B cell (primary cell): Measurements from ENCODE around the gene PTEN. TPM values are rescaled to one million over a fixed set of nuclear protein-coding genes. Genes with fewer than 3 reads are reported as not detected.

Source experiments
- ATAC-seq: fragments of 200-7000 bp; cut with Tn5 transposase; one replicate; pipeline ENCODE4 v1.10.0; 2021; ENCODE audit warnings: low read depth, mild to moderate bottlenecking, moderate number of reproducible peaks, moderate library complexity
- CTCF ChIA-PET: fragments of 350-600 bp; sonication (Branson Sonifier 250); formaldehyde crosslinking; loops from one replicate; lab custom pipeline; 2021; ENCODE audit warnings: antibody characterized with exemption, inconsistent platforms; lab: Charles Lee
- POLR2A ChIA-PET: fragments of 350-600 bp; sonication (Branson Sonifier 250); formaldehyde crosslinking; loops from one replicate; lab custom pipeline; 2021; ENCODE audit warnings: antibody characterized with exemption; lab: Charles Lee
- DNase-seq: peaks from one replicate; pipeline ENCODE4 v3.0.0; 2013
- H2AFZ ChIP-seq: 2 replicates; pipeline ENCODE4 v1.6.1; 2012; ENCODE audit warnings: mild to moderate bottlenecking, low read depth, low read length; ENCODE audit not compliant: insufficient read depth, poor library complexity, severe bottlenecking
- H3K27ac ChIP-seq, 2 donors: 1 replicate in 1 of 2; 2 replicates in 1 of 2; pipeline ENCODE4 v1.5.1; 2012 to 2013; ENCODE audit warnings: low read length in 2 of 2, mild to moderate bottlenecking in 2 of 2, moderate library complexity in 1 of 2
- H3K27me3 ChIP-seq, 4 experiments: fragments of 200-600 bp in 1 of 4; sonication (generic) in 1 of 4; replicated peaks in 1 of 4; 1 replicate in 2 of 4; 2 replicates in 2 of 4; pipeline versions ENCODE4 v1.6.1 to v1.7.0; 2013 to 2016; ENCODE audit warnings: low read length in 3 of 4, mild to moderate bottlenecking in 2 of 4, mixed read lengths in 1 of 4, moderate library complexity in 1 of 4; ENCODE audit not compliant: insufficient read depth in 4 of 4, control insufficient read depth in 3 of 4; ENCODE audit errors: control extremely low read depth in 1 of 4
- H3K36me3 ChIP-seq, 2 experiments: replicated peaks in 1 of 2; 1 replicate in 1 of 2; 2 replicates in 1 of 2; pipeline versions ENCODE4 v1.6.1 to v1.7.1; 2013; ENCODE audit warnings: low read length in 1 of 2; ENCODE audit not compliant: insufficient read depth in 2 of 2, control insufficient read depth in 1 of 2; ENCODE audit errors: control extremely low read depth in 1 of 2, extremely low read depth in 1 of 2
- H3K4me1 ChIP-seq, 2 donors: fragments of 200-600 bp in 1 of 2; sonication (generic) in 1 of 2; 1 replicate in 1 of 2; 2 replicates in 1 of 2; pipeline versions ENCODE4 v1.5.1 to v1.6.1; 2013 to 2017; ENCODE audit warnings: low read length in 2 of 2; ENCODE audit not compliant: control insufficient read depth in 2 of 2, insufficient read depth in 2 of 2
- H3K4me2 ChIP-seq: replicated peaks from 2 replicates; pipeline ENCODE3; 2012; ENCODE audit warnings: mild to moderate bottlenecking, low read depth, low read length; ENCODE audit not compliant: poor library complexity, severe bottlenecking
- H3K4me3 ChIP-seq, 5 experiments: fragments of 200-600 bp in 1 of 5; sonication (generic) in 1 of 5; 1 replicate in 3 of 5; 2 replicates in 2 of 5; pipeline versions ENCODE4 v1.5.1 to v1.7.0; 2011 to 2016; ENCODE audit warnings: low read length in 4 of 5, mild to moderate bottlenecking in 4 of 5, low read depth in 2 of 5, control low read depth in 1 of 5, moderate library complexity in 1 of 5; ENCODE audit not compliant: insufficient read depth in 1 of 5; ENCODE audit errors: control extremely low read depth in 1 of 5, extremely low read depth in 1 of 5
- H3K79me2 ChIP-seq: fragments of 200-600 bp; sonication (generic); one replicate; pipeline ENCODE4 v1.6.0; 2016; ENCODE audit warnings: low read length; ENCODE audit not compliant: control insufficient read depth, insufficient read depth
- H3K9ac ChIP-seq: fragments of 200-600 bp; sonication (generic); 2 replicates; pipeline ENCODE4 v1.6.1; 2017; ENCODE audit warnings: mild to moderate bottlenecking, low read length, moderate library complexity
- H3K9me3 ChIP-seq, 3 donors: one replicate each; pipeline versions ENCODE4 v1.6.1 to v1.7.1; 2013; ENCODE audit warnings: low read length in 2 of 3; ENCODE audit not compliant: control insufficient read depth in 2 of 3, insufficient read depth in 1 of 3; ENCODE audit errors: control extremely low read depth in 1 of 3
- H4K20me1 ChIP-seq: 2 replicates; pipeline ENCODE4 v1.6.0; 2012; ENCODE audit warnings: mild to moderate bottlenecking, low read length; ENCODE audit not compliant: insufficient read depth, control insufficient read depth, poor library complexity, severe bottlenecking
- H3K27ac Mint-ChIP-seq: one replicate; pipeline ENCODE4 v1.8.0; 2021; ENCODE audit warnings: mixed read lengths
- H3K27me3 Mint-ChIP-seq: one replicate; pipeline ENCODE4 v1.8.0; 2021; ENCODE audit warnings: mixed read lengths
- H3K4me1 Mint-ChIP-seq: one replicate; pipeline ENCODE4 v1.8.0; 2021; ENCODE audit warnings: mixed read lengths
- H3K4me3 Mint-ChIP-seq: one replicate; pipeline ENCODE4 v1.8.0; 2021; ENCODE audit warnings: mixed read lengths
- H3K9me3 Mint-ChIP-seq: one replicate; pipeline ENCODE4 v1.8.0; 2022; ENCODE audit warnings: mixed read lengths; ENCODE audit not compliant: insufficient read depth
- CTCF ChIP-seq: fragments of 200-600 bp; IDR thresholded peaks from one replicate; pipeline ENCODE4 v1.8.0; 2022; ENCODE audit warnings: antibody characterized with exemption, mild to moderate bottlenecking
- EZH2 ChIP-seq: IDR thresholded peaks from 2 replicates; pipeline ENCODE4 v1.6.1; 2012; ENCODE audit warnings: borderline replicate concordance, low read depth, mild to moderate bottlenecking, moderate library complexity, low read length; ENCODE audit not compliant: insufficient read depth, poor library complexity, severe bottlenecking
- WGBS: methylation state at CpG from one replicate; pipeline ENCODE4 v1.1.5; 2013; ENCODE audit warnings: missing lambda C conversion rate; ENCODE audit not compliant: insufficient coverage; 5-methylcytosine and 5-hydroxymethylcytosine counted together
- intact Hi-C: fragments of 100-400 bp; cut with micrococcal nuclease; formaldehyde crosslinking; loops from one replicate; pipeline ENCODE4 v1.10.0; 2022
- polyA plus RNA-seq: library from polyadenylated mRNA; depleted of rRNA; stranded (reverse); fragments of >200 nt; gene quantifications from 2 replicates; pipeline ENCODE4 v1.2.3, GENCODE V29; 2012
- total RNA-seq, 2 donors: library from RNA; stranded (reverse); fragments of 120-200 nt in 1 of 2; gene quantifications; 1 replicate in 1 of 2; 2 replicates in 1 of 2; pipeline versions ENCODE4 v1.2.3 to v1.2.4, GENCODE V29; 2013 to 2022

The PTEN gene
- total and polyA plus RNA-seq, 2 donors (not counting 1 experiment from before 2014, with no cell fraction given), result 15.2 to 114 TPM

GRCh38 chr10:87916515-87916914 is 53.1 kb downstream of the PTEN start:
- Mint-ChIP-seq H3K27ac (peak overlapping the region; percentile 60), H3K4me3 (peak overlapping the region; percentile 46), H3K27me3 (no peaks in the 10 kb centered on the region), H3K4me1 (peaks cover 43% of the 10 kb centered on the region), H3K9me3 (peaks cover 8% of the 10 kb centered on the region)
- Histone ChIP-seq H3K4me2 (no peak overlapping the region), H2AFZ (no peak overlapping the region), H3K27ac (peak overlapping the region in 1 of 2 donors; percentile 49), H4K20me1 (peaks cover 21% of the 10 kb centered on the region), H3K27me3 (no peaks in the 10 kb centered on the region), H3K9me3 (peaks cover 9 to 31% (median 28%) of the 10 kb centered on the region in 3 donors), H3K4me3 (no peak overlapping the region), H3K4me1 (peaks cover 12 to 32% of the 10 kb centered on the region in 2 donors), H3K9ac (no peak overlapping the region), H3K36me3 (peaks cover 10 to 14% of the 10 kb centered on the region in 2 experiments), H3K79me2 (peaks cover 100% of the 10 kb centered on the region)
- no peak for ATAC-seq
- no peak for DNase-seq
- ChIA-PET POLR2A (no interaction called here), CTCF (interaction anchor here (1.1 to 1.2 kb wide), 2 partner anchors 197 to 472 kb away, joined by 3 to 4 read pairs; no protein-coding TSS in a partner anchor)
- intact Hi-C loops, result no loop called here
- no CpG with 5 or more reads among the region's 3 CpGs for WGBS
- no peak for TF ChIP-seq CTCF
- TF ChIP-seq EZH2, result no peak

- H3K4me1 ChIP-seq, result peaks cover 18 to 50% of the 10 kb centered on the region in 2 donors
- H3K4me2 ChIP-seq, result peak overlapping the region; percentile 27
- WGBS, result no CpG with 5 or more reads among the region's 3 CpGs
- DNase-seq, result no peak
- peak overlapping the region in 1 of 2 donors; percentile 22 for H3K27ac ChIP-seq
- H3K4me3 ChIP-seq, result no peak overlapping the region
- H2AFZ ChIP-seq, result no peak overlapping the region
- no peaks in the 10 kb centered on the region for H3K27me3 ChIP-seq
- ChIA-PET CTCF (interaction anchor here (1.9 kb wide), 1 partner anchor 471 kb away, joined by 5 read pairs; no protein-coding TSS in a partner anchor), POLR2A (interaction anchor here (1.2 kb wide), 1 partner anchor 56 kb away, joined by 4 read pairs; the partner anchor contains the start of genes KLLN and PTEN)
- ATAC-seq, result no peak
- peaks cover 8 to 10% of the 10 kb centered on the region in 2 experiments for H3K36me3 ChIP-seq
- Mint-ChIP-seq H3K4me1 (peaks cover 60% of the 10 kb centered on the region), H3K27ac (peak overlapping the region; percentile 62), H3K4me3 (peak overlapping the region; percentile 2), H3K9me3 (peaks cover 4% of the 10 kb centered on the region), H3K27me3 (no peaks in the 10 kb centered on the region)
- no peak for TF ChIP-seq EZH2
- TF ChIP-seq CTCF, result no peak
- H4K20me1 ChIP-seq, result peaks cover 22% of the 10 kb centered on the region
- H3K79me2 ChIP-seq, result peaks cover 100% of the 10 kb centered on the region
- intact Hi-C loops, result no loop called here
- peaks cover 8 to 26% (median 13%) of the 10 kb centered on the region in 3 donors for H3K9me3 ChIP-seq
- peak overlapping the region; percentile 5 for H3K9ac ChIP-seq
These were observed 54.9 kb downstream of the PTEN start for GRCh38 chr10:87918254-87918859.
